ENCODE measurements around the gene HDAC10.

Gene HDAC10

GRCh38 chr22:50198624-50199017 is 52.4 kb downstream of the HDAC10 start:
- no peak for DNase-seq (ENCODE audit: low read depth)
- TF ChIP-seq CTCF (conservative IDR thresholded peaks at IDR 0.05; ENCODE audit: low read depth, low read length), result no peak
- no peak overlapping the region for H3K4me3 ChIP-seq (ENCODE audit: low read length)

- no peak for DNase-seq (ENCODE audit: low read depth)
- no peak for TF ChIP-seq CTCF (conservative IDR thresholded peaks at IDR 0.05; ENCODE audit: low read depth, low read length)
Observed at GRCh38 chr22:50197856-50198623, 53.0 kb downstream of the HDAC10 start.

GRCh38 chr22:50197000-50197800 is 53.9 kb downstream of the HDAC10 start:
- no peak overlapping the region for H3K4me3 ChIP-seq (ENCODE audit: low read length)
- TF ChIP-seq CTCF (conservative IDR thresholded peaks at IDR 0.05; ENCODE audit: low read depth, low read length), result no peak
- no peak for DNase-seq (ENCODE audit: low read depth)

More at GRCh38 chr22:50197856-50198623, 53.0 kb downstream of the HDAC10 start:
- no peak overlapping the region for H3K4me3 ChIP-seq (ENCODE audit: low read length)

GRCh38 chr22:50196256-50196655 is 54.8 kb downstream of the HDAC10 start:
- no peak for DNase-seq (ENCODE audit: low read depth)
- H3K4me3 ChIP-seq (ENCODE audit: low read length), result no peak overlapping the region
- TF ChIP-seq CTCF (conservative IDR thresholded peaks at IDR 0.05; ENCODE audit: low read depth, low read length), result no peak
